NCI-H2227 (cell line): ENCODE results near the gene NAXD.
"Not testable (repeated sequence)": the region's sequence is repeated elsewhere in the genome, so short reads cannot be mapped to it uniquely, and the experiment has no call there.

Source experiments
- DNase-seq: peaks from one replicate; lab custom pipeline; 2025; ENCODE audit not compliant: unreplicated experiment; lab: John Stamatoyannopoulos, UW

The NAXD gene

DNA sequence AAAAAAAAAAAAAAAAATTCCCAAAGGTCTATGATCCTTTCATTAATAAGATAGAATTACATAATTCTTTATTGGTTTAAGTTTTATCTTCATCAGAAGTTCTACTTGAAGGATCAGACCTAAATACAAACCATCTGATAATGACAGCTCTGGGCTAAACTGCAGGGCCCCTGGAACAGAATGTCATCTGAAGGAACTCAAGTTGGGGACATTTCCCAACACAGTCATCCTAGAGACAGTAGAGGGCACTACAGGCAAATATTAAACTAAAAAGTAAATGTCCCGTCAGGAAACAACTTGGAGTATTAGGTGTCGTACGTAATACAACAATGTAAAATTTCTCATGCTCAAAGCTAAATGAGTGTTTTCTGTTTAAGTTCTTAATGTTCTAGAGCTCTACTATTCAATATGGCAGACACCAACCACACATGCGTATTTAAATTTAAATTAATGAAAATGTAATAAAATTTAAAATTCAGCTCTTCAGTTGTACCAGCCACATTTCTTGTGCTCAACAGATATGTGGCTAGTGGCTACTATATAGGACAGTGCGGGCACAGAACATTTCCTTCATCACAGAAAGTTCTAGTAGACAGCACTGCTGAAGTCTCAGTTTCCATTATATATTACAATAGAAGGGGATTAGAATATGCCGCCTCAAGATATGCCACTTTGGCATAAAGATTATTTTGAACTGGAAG is 21.8 kb upstream of the NAXD start:
- DNase-seq: peak; percentile 3

DNA sequence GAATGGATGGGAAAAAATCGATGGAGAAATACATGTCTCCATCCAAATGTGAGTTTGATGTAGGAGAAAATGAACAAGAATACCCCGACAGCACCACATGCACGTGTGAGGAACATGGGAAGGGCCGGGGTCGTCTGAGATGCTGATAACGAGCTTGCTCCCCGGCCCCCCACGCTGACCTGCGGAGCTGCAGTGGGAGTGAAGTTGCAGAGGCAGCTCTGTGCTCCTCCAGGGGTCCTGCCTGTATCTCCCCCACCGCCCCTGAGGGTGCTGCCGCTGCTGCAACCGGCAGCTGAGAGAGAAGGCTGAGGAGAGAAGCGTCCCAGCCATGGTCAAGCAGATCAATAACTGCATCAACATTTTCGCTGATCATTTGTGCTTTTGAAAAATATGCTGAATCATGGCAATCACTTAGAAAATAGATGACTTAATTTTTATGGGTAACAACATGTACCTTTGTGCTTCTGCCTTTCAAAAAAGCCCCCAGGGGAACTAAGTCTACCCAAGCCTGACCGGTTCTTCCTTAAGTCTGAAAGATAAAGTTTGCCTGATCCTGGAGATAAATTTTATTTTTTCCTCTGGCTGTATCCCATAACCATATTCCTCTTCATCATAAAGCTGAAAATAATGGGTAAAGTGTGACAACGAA is 18.2 kb upstream of the NAXD start:
- DNase-seq: no peak

DNA sequence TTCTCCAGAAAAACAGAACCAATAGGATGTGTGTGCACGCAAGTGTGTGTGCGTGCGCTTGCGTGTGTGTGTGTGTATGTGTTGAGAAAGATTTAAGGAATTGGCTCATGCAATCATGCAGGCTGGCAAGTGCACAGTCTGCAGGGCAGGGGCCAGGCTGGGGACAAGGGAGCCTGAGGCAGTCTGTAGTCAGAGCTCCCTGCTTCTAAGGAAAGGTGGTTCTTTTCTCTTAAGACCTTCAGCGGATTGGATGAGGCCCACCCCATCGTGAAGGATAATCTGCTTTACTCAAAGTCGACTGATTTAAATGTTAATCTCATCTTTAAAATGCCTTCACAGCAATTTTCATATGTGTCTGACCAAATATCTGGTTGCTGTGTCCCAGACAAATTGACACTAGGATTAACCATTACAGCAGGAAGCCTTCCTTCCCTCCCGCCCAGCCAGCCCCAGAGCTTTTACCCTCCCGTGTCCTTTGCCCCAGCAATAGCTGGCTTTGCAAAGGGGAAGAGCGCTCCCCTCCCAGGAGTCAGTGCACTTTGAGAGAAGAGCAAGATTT is 15.0 kb upstream of the NAXD start:
- DNase-seq: no peak

DNA sequence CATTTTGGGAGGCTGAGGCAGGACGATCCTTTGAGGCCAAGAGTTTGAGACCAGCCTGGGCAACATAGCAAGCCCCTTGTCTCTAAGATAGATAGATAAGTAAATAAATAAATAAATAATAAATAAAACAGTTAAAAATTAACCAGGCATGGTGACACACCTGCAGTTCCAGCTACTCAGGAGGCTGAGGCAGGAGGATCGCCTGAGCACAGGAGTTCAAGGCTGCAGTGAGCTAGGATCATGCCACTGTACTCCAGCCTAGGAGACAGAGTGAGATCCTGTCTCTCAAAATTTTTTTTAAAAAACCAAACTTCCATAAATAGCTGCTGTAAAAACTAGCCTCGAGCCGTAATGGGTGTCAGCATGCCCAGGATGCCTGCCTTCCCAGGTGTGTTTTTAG is 14.4 kb upstream of the NAXD start:
- no peak for DNase-seq

DNA sequence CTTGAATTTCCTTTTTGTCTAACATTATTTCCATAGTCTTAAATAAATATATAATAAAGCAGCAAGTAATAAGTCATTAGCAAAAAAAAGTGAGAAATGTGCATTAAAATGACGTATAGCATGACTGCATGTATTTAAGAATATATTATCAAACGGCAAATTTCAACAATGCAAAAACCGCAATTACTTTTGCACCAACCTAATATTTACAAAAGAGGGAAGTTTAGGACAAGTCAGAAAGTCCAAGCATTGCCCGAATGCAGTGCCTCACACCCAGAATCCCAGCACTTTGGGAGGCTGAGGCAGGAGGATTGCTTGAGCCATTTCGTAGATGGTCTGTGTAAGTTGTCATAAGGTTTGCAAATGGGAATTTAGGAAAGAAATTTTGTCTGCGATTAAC is 10.2 kb upstream of the NAXD start:
- no peak for DNase-seq

DNA sequence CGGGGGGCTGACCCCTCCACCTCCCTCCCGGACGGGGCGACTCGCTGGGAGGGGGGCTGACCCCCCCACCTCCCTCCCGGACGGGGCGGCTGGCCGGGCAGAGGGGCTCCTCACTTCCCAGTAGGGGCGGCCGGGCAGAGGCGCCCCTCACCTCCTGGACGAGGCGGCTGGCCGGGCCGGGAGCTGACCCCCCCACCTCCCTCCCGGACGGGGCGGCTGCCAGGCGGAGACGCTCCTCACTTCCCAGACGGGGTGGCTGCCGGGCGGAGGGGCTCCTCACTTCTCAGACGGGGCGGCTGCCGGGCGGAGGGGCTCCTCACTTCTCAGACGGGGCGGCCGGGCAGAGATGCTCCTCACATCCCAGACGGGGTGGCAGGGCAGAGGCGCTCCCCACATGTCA is 9.1 kb upstream of the NAXD start:
- DNase-seq: not testable (repeated sequence)

DNA sequence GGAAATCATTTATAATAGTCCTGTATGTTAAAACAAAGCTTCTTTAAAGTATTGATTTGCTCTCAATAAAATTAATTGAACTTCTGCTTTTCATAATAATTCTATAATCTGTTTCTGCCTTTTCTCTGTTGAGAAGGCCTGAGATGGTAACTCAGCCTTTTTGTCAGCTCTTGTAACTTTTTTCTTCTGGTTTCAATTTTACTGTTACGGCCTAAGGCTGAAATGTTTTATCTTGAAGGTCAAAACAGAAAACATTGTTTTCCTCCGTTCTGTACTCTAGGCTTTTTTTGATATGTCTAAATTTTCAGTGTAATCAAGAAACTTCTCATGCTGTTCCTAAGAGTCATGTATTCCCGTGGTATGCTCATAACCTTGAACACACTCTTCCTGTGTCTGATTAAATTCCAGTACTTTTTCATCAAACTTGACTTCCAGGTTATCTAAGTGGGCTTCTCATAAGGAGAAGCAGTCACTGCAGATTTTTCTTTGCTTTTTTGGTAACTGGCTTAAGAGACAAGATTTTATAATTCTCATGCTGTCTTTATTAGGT is 7.6 kb upstream of the NAXD start:
- no peak for DNase-seq

- no peak for DNase-seq
Measured at GRCh38 chr13:110610955-110611595, 4.3 kb upstream of the NAXD start.

- no peak for DNase-seq
Measured at GRCh38 chr13:110615005-110615321, 382 bp upstream of the NAXD start.

DNA sequence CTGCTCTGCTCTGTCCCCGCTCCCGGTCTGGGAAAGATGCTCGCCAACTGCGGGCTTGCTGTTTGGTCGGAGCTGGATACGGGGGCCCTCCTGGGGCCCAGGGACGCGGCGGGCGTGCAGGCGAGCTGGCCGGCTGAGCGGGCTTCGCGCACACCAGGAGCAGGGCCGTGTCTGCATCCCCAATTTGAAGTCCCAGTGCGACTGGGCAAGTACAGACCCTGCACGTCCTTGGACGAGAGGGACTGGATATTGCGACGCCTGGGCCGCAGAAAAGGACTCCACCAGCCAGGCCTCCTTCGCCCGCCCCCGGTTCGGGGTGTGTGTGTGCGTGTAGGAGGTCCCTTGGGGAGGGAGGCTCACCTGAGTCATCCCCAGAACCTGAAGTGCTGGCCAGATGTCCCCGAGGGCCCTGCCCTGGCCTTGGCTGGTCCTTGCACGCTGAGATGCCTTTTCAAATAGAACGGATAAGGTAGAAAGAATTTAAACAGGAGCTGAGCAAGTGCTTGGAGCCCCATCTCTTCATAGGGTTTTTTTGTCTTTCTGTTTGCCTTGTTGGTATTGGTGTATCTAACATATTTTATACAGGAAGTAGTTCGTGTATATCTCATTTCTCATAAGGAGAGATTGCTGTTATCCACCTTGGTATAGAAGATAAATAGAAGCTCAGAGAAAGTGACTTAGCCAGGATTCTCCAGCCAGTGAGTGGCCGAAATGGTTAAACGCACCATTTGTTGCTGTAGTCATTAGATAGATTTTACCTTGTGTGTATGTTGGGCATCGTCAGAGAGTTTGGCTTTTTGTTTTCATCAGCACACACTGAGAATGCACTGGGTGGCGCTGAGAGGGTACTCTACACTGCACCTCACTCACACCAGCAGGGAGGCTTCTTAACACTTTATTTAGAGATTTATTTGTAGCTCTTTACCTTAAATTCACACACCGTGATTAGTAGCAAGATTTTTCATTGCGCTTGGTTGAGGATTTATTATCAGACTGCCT is 1.1 kb downstream of the NAXD start:
- DNase-seq: no peak

GRCh38 chr13:110617321-110618072 is 2.2 kb downstream of the NAXD start:
- no peak for DNase-seq

GRCh38 chr13:110618167-110618566 is 2.8 kb downstream of the NAXD start:
- no peak for DNase-seq

- DNase-seq: no peak
Measured at GRCh38 chr13:110618780-110619179, 3.4 kb downstream of the NAXD start.

- DNase-seq: no peak
Measured at GRCh38 chr13:110620596-110620995, 5.3 kb downstream of the NAXD start.

- DNase-seq: no peak
Measured at GRCh38 chr13:110624766-110625756, 9.7 kb downstream of the NAXD start.

- no peak for DNase-seq
Measured at GRCh38 chr13:110625771-110626321, 10.5 kb downstream of the NAXD start.

DNA sequence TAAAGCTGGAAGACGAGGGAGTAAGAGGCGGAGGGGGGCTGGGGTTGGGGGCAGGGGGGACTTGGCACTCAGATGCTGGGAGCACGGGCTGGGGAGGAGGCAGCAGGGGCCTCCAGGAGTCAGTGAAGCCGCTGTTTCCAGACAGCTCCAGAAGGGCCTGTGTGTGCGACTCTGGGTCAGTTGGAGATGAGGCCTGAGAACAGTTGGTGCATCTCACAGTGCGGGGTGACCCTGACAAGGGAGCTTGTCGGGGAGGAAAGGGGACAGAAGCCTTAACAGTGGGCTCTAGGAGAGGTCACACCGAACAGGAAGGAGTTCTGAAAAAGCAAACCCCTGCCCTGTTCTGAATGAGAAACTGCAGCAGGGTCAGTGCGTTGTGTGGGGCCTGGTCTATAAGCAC is 11.2 kb downstream of the NAXD start:
- DNase-seq: no peak

DNA sequence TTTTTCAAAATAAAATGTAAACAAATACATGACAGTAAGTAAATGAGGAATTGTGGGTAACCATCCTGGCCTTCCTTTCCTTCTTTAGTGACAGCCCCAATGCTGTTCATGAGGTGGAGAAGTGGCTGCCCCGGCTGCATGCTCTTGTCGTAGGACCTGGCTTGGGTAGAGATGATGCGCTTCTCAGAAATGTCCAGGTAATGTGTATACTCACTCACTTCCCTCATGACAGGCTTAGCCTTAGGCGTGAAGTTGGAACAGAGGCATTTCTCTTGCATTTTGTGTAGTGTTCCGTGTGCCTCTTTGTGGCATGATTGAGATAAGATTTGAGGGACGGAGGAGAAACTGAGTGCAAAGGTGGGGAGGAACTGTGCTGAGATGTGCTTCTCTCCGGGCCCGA is 12.0 kb downstream of the NAXD start:
- DNase-seq: no peak
